ENCODE measurements around the gene FBXW5.
A peak's percentile ranks its signal among the peaks of the same experiment; 100 is the strongest.

The FBXW5 gene

GRCh38 chr9:136978073-136978864 is 33.7 kb upstream of the FBXW5 start:
- DNase-seq, result peak; percentile 88 to 95

- DNase-seq, result no peak
Observed at GRCh38 chr9:136977649-136978072, 33.1 kb upstream of the FBXW5 start.

- DNase-seq, result peak; percentile 91 to 95
Observed at GRCh38 chr9:136977223-136977622, 32.7 kb upstream of the FBXW5 start, which contains the start of gene PTGDS. PTGDS (plus strand) TSS chr9:136977504; CDS start chr9:136977579, 75 bp downstream.

- DNase-seq, result peak; percentile 36 to 83
Observed at GRCh38 chr9:136975644-136976043, 31.1 kb upstream of the FBXW5 start.

- no peak for DNase-seq
Observed at GRCh38 chr9:136974817-136975535, 30.4 kb upstream of the FBXW5 start.

GRCh38 chr9:136973618-136974617 is 29.4 kb upstream of the FBXW5 start:
- DNase-seq, result no peak

- DNase-seq, result no peak
Observed at GRCh38 chr9:136972743-136973142, 28.2 kb upstream of the FBXW5 start.

- DNase-seq, result no peak
Observed at GRCh38 chr9:136972335-136972734, 27.8 kb upstream of the FBXW5 start.

- DNase-seq, result no peak
Observed at GRCh38 chr9:136971746-136972145, 27.2 kb upstream of the FBXW5 start.

GRCh38 chr9:136970361-136970760 is 25.8 kb upstream of the FBXW5 start:
- DNase-seq, result no peak

- no peak for DNase-seq
Observed at GRCh38 chr9:136969774-136970173, 25.2 kb upstream of the FBXW5 start.

GRCh38 chr9:136969150-136969549 is 24.6 kb upstream of the FBXW5 start:
- no peak for DNase-seq

GRCh38 chr9:136968333-136969127 is 24.0 kb upstream of the FBXW5 start:
- DNase-seq, result no peak

- DNase-seq, result peak; percentile 57 to 88
Observed at GRCh38 chr9:136965771-136966484, 21.4 kb upstream of the FBXW5 start.

- no peak for DNase-seq
Observed at GRCh38 chr9:136964833-136965422, 20.4 kb upstream of the FBXW5 start.

- no peak for DNase-seq
Observed at GRCh38 chr9:136964171-136964689, 19.7 kb upstream of the FBXW5 start.

GRCh38 chr9:136963751-136964150 is 19.2 kb upstream of the FBXW5 start:
- no peak for DNase-seq

GRCh38 chr9:136963341-136963740 is 18.8 kb upstream of the FBXW5 start:
- no peak for DNase-seq

- DNase-seq, result no peak
Observed at GRCh38 chr9:136962701-136963248, 18.2 kb upstream of the FBXW5 start.

- no peak for DNase-seq
Observed at GRCh38 chr9:136962163-136962562, 17.6 kb upstream of the FBXW5 start.
